Measurements from ENCODE around the gene PI4KA.
"Not testable (repeated sequence)": the region's sequence is repeated elsewhere in the genome, so short reads cannot be mapped to it uniquely, and the experiment has no call there.

GRCh38 chr22:20713116-20713515, 145.5 kb downstream of the PI4KA start:
- TF ChIP-seq CTCF, POLR2A (IDR thresholded peaks at IDR 0.05): not testable (repeated sequence)

Measured in tibial nerve (tissue), 3 donors.